ENCODE measurements around the gene EGFL8.

The EGFL8 gene

DNA sequence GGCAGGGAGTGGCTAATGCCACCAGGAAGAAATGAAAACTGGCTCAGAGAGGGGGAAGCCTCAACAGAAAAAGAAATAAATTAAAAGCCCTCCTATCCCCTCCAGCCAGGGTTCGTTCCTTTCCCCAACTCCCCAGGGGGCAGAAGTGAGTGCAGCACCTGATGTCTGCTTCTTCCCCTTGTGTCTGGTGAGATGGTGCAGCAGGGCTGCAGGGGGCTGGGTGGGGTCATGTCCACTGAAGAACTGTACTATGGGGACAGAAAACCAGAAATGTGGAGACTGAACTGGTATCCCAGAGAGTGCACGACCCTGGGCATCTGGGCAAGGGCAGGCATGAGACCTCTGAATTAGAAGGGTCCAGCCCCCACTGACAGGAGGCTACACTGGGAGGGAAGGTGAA is 4.0 kb downstream of the EGFL8 start:
- no peak overlapping the region for H3K27ac Mint-ChIP-seq
- no peaks in the 10 kb centered on the region for H3K27me3 Mint-ChIP-seq
- H3K4me3 Mint-ChIP-seq = no peak overlapping the region
- intact Hi-C loops (cut with micrococcal nuclease) = no loop called here
- H3K4me1 Mint-ChIP-seq (ENCODE audit: low read depth) = peaks cover 15% of the 10 kb centered on the region
- H3K9me3 Mint-ChIP-seq = no peaks in the 10 kb centered on the region
- H3K36me3 Mint-ChIP-seq (ENCODE audit: low read depth) = peaks cover 63% of the 10 kb centered on the region

- no peaks in the 10 kb centered on the region for H3K9me3 Mint-ChIP-seq
- peaks cover 21% of the 10 kb centered on the region for H3K4me1 Mint-ChIP-seq (ENCODE audit: low read depth)
- H3K36me3 Mint-ChIP-seq (ENCODE audit: low read depth) = peaks cover 63% of the 10 kb centered on the region
- H3K27ac Mint-ChIP-seq = no peak overlapping the region
- intact Hi-C loops (cut with micrococcal nuclease) = no loop called here
- no peak overlapping the region for H3K4me3 Mint-ChIP-seq
- H3K27me3 Mint-ChIP-seq = no peaks in the 10 kb centered on the region
Measured at GRCh38 chr6:32168807-32169591, 4.6 kb downstream of the EGFL8 start.

DNA sequence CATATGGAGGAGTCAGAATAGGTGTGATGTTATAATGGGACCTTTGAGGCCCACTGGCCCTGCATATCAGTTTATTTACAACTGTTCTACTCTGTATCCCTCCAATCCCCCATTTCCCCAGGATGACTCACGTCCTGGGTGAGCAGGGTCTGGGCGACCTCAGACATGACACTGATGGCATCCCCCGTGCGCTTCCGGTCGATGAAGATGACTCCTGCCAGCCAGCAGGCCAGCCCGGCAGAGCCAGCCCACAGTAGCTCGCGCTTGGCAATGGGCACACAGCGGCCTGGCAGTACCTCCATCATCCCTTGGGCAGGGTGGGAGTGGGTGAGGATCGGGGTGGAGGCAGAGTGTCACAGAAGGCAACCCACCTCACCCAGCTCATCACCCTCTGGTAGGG is 5.9 kb downstream of the EGFL8 start:
- Mint-ChIP-seq H3K27me3 (no peaks in the 10 kb centered on the region), H3K36me3 (ENCODE audit: low read depth) (peaks cover 64% of the 10 kb centered on the region), H3K4me1 (ENCODE audit: low read depth) (peaks cover 32% of the 10 kb centered on the region), H3K27ac (no peak overlapping the region), H3K9me3 (no peaks in the 10 kb centered on the region), H3K4me3 (no peak overlapping the region)
- intact Hi-C loops (cut with micrococcal nuclease) = no loop called here

DNA sequence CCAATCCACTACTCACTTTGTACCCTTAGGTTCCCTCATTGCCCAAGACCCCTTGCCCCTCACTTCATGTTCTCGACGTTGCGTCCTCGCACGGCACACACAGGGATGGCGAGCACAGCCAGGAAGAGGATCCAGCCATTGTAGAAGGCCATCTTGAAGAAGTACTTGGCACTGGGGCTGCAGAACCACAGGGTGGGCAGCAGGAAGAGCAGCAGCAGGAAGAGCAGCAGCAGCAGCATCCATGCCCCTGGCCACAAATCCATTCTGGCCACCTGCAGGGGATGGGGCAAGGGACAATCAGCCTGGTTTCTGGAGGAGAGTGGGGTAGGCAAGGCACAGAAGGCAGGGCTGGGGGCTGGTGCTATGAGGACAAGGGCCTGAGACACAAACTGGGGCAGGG is 6.8 kb downstream of the EGFL8 start:
- Mint-ChIP-seq H3K27ac (peak overlapping the region; percentile 14), H3K36me3 (ENCODE audit: low read depth) (peaks cover 61% of the 10 kb centered on the region), H3K4me3 (no peak overlapping the region), H3K9me3 (no peaks in the 10 kb centered on the region), H3K27me3 (no peaks in the 10 kb centered on the region), H3K4me1 (ENCODE audit: low read depth) (peaks cover 37% of the 10 kb centered on the region)
- intact Hi-C loops (cut with micrococcal nuclease) = no loop called here

GRCh38 chr6:32173051-32173727 is 8.8 kb downstream of the EGFL8 start:
- Mint-ChIP-seq H3K27me3 (no peaks in the 10 kb centered on the region), H3K4me1 (ENCODE audit: low read depth) (peaks cover 47% of the 10 kb centered on the region), H3K27ac (peak overlapping the region; percentile 74), H3K9me3 (no peaks in the 10 kb centered on the region), H3K36me3 (ENCODE audit: low read depth) (peaks cover 44% of the 10 kb centered on the region), H3K4me3 (no peak overlapping the region)
- intact Hi-C loops (cut with micrococcal nuclease) = no loop called here

DNA sequence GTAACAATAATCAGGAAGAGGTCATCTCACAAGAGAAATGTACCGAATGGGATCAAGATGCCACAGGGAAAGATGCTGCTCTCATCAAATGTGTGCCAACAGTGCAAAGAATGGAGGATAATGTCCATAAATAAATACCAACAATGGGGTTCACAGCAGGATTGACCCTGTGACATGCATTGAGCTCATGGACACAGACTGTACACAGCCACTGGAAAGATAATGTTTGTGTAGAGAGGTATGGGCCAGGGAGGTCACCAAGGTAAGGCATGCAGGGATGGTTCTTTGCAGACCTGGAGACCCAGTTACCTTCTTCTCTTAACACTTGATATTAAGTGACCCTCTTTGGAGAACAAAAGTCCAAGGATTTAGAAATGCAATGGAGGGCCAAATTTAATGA is 10.0 kb downstream of the EGFL8 start:
- intact Hi-C loops (cut with micrococcal nuclease) = no loop called here

GRCh38 chr6:32175322-32175710 is 10.9 kb downstream of the EGFL8 start:
- peak overlapping the region; percentile 91 for H3K4me3 Mint-ChIP-seq

More for the DNA sequence above, 10.0 kb downstream of the EGFL8 start:
- Mint-ChIP-seq H3K9me3 (no peaks in the 10 kb centered on the region), H3K4me1 (ENCODE audit: low read depth) (peaks cover 59% of the 10 kb centered on the region), H3K27ac (no peak overlapping the region), H3K4me3 (no peak overlapping the region), H3K27me3 (no peaks in the 10 kb centered on the region), H3K36me3 (ENCODE audit: low read depth) (peaks cover 44% of the 10 kb centered on the region)

GRCh38 chr6:32175711-32176475 is 11.5 kb downstream of the EGFL8 start, which contains the start of gene AGPAT1:
TSS of gene AGPAT1 (minus strand) at chr6:32176084. CDS start at chr6:32171496, 4,588 bp downstream.
- Mint-ChIP-seq H3K27me3 (no peaks in the 10 kb centered on the region), H3K27ac (peak within 1 kb of the TSS; percentile 86), H3K9me3 (no peaks in the 10 kb centered on the region), H3K36me3 (ENCODE audit: low read depth) (peaks cover 44% of the 10 kb centered on the region), H3K4me1 (ENCODE audit: low read depth) (peaks cover 68% of the 10 kb centered on the region), H3K4me3 (peak within 1 kb of the TSS; percentile 91)
- intact Hi-C loops (cut with micrococcal nuclease) = loop anchor here (5.0 kb wide), 1 partner anchor 49 kb away; the partner anchor contains the start of gene ATF6B

More at GRCh38 chr6:32175322-32175710, 10.9 kb downstream of the EGFL8 start:
- Mint-ChIP-seq H3K9me3 (no peaks in the 10 kb centered on the region), H3K4me1 (ENCODE audit: low read depth) (peaks cover 62% of the 10 kb centered on the region), H3K27me3 (no peaks in the 10 kb centered on the region), H3K36me3 (ENCODE audit: low read depth) (peaks cover 44% of the 10 kb centered on the region), H3K27ac (peak overlapping the region; percentile 86)
- intact Hi-C loops (cut with micrococcal nuclease) = loop anchor here (5.0 kb wide), 1 partner anchor 48 kb away; the partner anchor contains the start of gene ATF6B

- intact Hi-C loops (cut with micrococcal nuclease) = loop anchor here (5.0 kb wide), 1 partner anchor 49 kb away; the partner anchor contains the start of gene ATF6B
- Mint-ChIP-seq H3K27me3 (no peaks in the 10 kb centered on the region), H3K9me3 (no peaks in the 10 kb centered on the region), H3K27ac (peak overlapping the region; percentile 86), H3K4me1 (ENCODE audit: low read depth) (peaks cover 75% of the 10 kb centered on the region), H3K4me3 (peak overlapping the region; percentile 91), H3K36me3 (ENCODE audit: low read depth) (peaks cover 44% of the 10 kb centered on the region)
Measured at GRCh38 chr6:32176476-32177182, 12.2 kb downstream of the EGFL8 start.

GRCh38 chr6:32177183-32177787 is 12.9 kb downstream of the EGFL8 start:
- peak overlapping the region; percentile 91 for H3K4me3 Mint-ChIP-seq
- intact Hi-C loops (cut with micrococcal nuclease) = loop anchor here (5.0 kb wide), 1 partner anchor 50 kb away; the partner anchor contains the start of gene ATF6B
- H3K36me3 Mint-ChIP-seq (ENCODE audit: low read depth) = peaks cover 51% of the 10 kb centered on the region
- H3K27me3 Mint-ChIP-seq = no peaks in the 10 kb centered on the region
- H3K27ac Mint-ChIP-seq = peak overlapping the region; percentile 86
- H3K9me3 Mint-ChIP-seq = no peaks in the 10 kb centered on the region
- peaks cover 82% of the 10 kb centered on the region for H3K4me1 Mint-ChIP-seq (ENCODE audit: low read depth)

GRCh38 chr6:32177788-32178546 is 13.6 kb downstream of the EGFL8 start, which contains the start of gene RNF5:
TSS of gene RNF5 (plus strand) at chr6:32178405. CDS start at chr6:32178512, 107 bp downstream.
- peaks cover 58% of the 10 kb centered on the region for H3K36me3 Mint-ChIP-seq (ENCODE audit: low read depth)
- peaks cover 84% of the 10 kb centered on the region for H3K4me1 Mint-ChIP-seq (ENCODE audit: low read depth)
- no peaks in the 10 kb centered on the region for H3K27me3 Mint-ChIP-seq
- intact Hi-C loops (cut with micrococcal nuclease) = loop anchor here (1.0 to 5.0 kb wide), 2 partner anchors 17 to 51 kb away; partner anchors contain the start of gene ATF6B
- H3K27ac Mint-ChIP-seq = peak within 1 kb of the TSS; percentile 86
- H3K4me3 Mint-ChIP-seq = peak within 1 kb of the TSS; percentile 91
- no peaks in the 10 kb centered on the region for H3K9me3 Mint-ChIP-seq

All from dendritic cell treated with granulocyte-macrophage colony-stimulating factor and Interleukin-4, amounts not matched to agents 40 ng/mL and 50 ng/mL, for 4 days (primary cell).